MM.1S (cell line): Measurements from ENCODE around the gene MANBA.

Experiments used
- DNase-seq: peaks from one replicate; pipeline ENCODE4 v3.0.0-alpha.2; 2015
- H2AFZ ChIP-seq: fragments of 300-600 bp; sonication (generic); 2 replicates; pipeline ENCODE4 v1.6.0; 2016; ENCODE audit warnings: antibody characterized with exemption, low read length
- H3F3A ChIP-seq: fragments of 300-600 bp; sonication (generic); 2 replicates; pipeline ENCODE4 v1.6.1; 2016; ENCODE audit warnings: mild to moderate bottlenecking, antibody characterized with exemption, low read length, moderate library complexity, mixed read lengths; ENCODE audit not compliant: insufficient read depth
- H3K27ac ChIP-seq: fragments of 300-600 bp; sonication (generic); 2 replicates; pipeline ENCODE4 v1.5.1; 2016; ENCODE audit warnings: mild to moderate bottlenecking, low read length
- H3K27me3 ChIP-seq: fragments of 300-600 bp; sonication (generic); replicated peaks from 2 replicates; pipeline ENCODE4 v1.6.0; 2016; ENCODE audit warnings: low read length; ENCODE audit not compliant: insufficient read depth
- H3K36me3 ChIP-seq: fragments of 300-600 bp; sonication (generic); replicated peaks from 2 replicates; pipeline ENCODE4 v1.6.1; 2016; ENCODE audit warnings: mild to moderate bottlenecking, low read length, mixed read lengths; ENCODE audit not compliant: insufficient read depth
- H3K4me1 ChIP-seq: fragments of 300-600 bp; sonication (generic); 2 replicates; pipeline ENCODE4 v1.6.1; 2016; ENCODE audit warnings: low read length, mixed read lengths
- H3K4me2 ChIP-seq: fragments of 300-600 bp; sonication (generic); 2 replicates; pipeline ENCODE4 v1.6.0; 2016; ENCODE audit warnings: low read depth, low read length
- H3K4me3 ChIP-seq: fragments of 300-600 bp; sonication (generic); 2 replicates; pipeline ENCODE4 v1.5.1; 2016; ENCODE audit warnings: low read length, mixed read lengths
- H3K79me2 ChIP-seq: fragments of 300-600 bp; sonication (generic); 2 replicates; pipeline ENCODE4 v1.6.1; 2016; ENCODE audit warnings: mixed run types, low read length, mixed read lengths
- H3K9ac ChIP-seq: fragments of 300-600 bp; sonication (generic); 2 replicates; pipeline ENCODE4 v1.6.1; 2016; ENCODE audit warnings: low read length, mixed read lengths
- H3K9me2 ChIP-seq: fragments of 300-600 bp; sonication (generic); replicated peaks from 2 replicates; pipeline ENCODE4 v1.6.1; 2016; ENCODE audit warnings: mild to moderate bottlenecking, low read length, mixed read lengths; ENCODE audit not compliant: insufficient read depth
- H3K9me3 ChIP-seq: fragments of 300-600 bp; sonication (generic); replicated peaks from 2 replicates; pipeline ENCODE4 v1.6.1; 2016; ENCODE audit warnings: mild to moderate bottlenecking, low read length, mixed read lengths; ENCODE audit not compliant: insufficient read depth
- H4K20me1 ChIP-seq: fragments of 300-600 bp; sonication (generic); 2 replicates; pipeline ENCODE4 v1.6.1; 2016; ENCODE audit warnings: mild to moderate bottlenecking, low read length, moderate library complexity, mixed read lengths; ENCODE audit not compliant: insufficient read depth
- CTCF ChIP-seq: fragments of 300-600 bp; sonication (generic); IDR thresholded peaks from 2 replicates; pipeline ENCODE4 v1.5.1; 2016; ENCODE audit warnings: antibody characterized with exemption, low read length, mixed read lengths
- EZH2 ChIP-seq: fragments of 300-600 bp; sonication (generic); optimal IDR thresholded peaks from 2 replicates; pipeline ENCODE3; 2017; ENCODE audit warnings: low read depth, mild to moderate bottlenecking, antibody characterized with exemption, low read length, mixed read lengths
- EZH2phosphoT487 ChIP-seq: fragments of 300-600 bp; sonication (generic); IDR thresholded peaks from 2 replicates; pipeline ENCODE4 v1.6.1; 2018; ENCODE audit warnings: antibody characterized with exemption, low read length

MANBA gene

GRCh38 chr4:102808009-102808408, 47.2 kb upstream of the MANBA start:
- Histone ChIP-seq H3K9me3 (no peaks in the 10 kb centered on the region), H3K36me3 (peaks cover 44% of the 10 kb centered on the region; the same call in 1 of the 2 replicates)

GRCh38 chr4:102807345-102807744, 46.6 kb upstream of the MANBA start:
- H2AFZ ChIP-seq, result no peak overlapping the region
- no peaks in the 10 kb centered on the region for H3K4me1 ChIP-seq
- no peak overlapping the region for H3K27ac ChIP-seq
- TF ChIP-seq CTCF, result no peak
- TF ChIP-seq EZH2, result no peak
- TF ChIP-seq EZH2phosphoT487, result no peak
- peaks cover 100% of the 10 kb centered on the region for H3K79me2 ChIP-seq
- peaks cover 62% of the 10 kb centered on the region for H4K20me1 ChIP-seq
- no peaks in the 10 kb centered on the region for H3F3A ChIP-seq
- H3K36me3 ChIP-seq, result peaks cover 43% of the 10 kb centered on the region; the same call in 1 of the 2 replicates
- H3K4me2 ChIP-seq, result no peak overlapping the region
- no peaks in the 10 kb centered on the region for H3K9me3 ChIP-seq
- H3K4me3 ChIP-seq, result no peak overlapping the region
- H3K9ac ChIP-seq, result no peak overlapping the region
- no peaks in the 10 kb centered on the region for H3K27me3 ChIP-seq
- no peak for DNase-seq
- H3K9me2 ChIP-seq, result no peaks in the 10 kb centered on the region

More at GRCh38 chr4:102808009-102808408, 47.2 kb upstream of the MANBA start:
- DNase-seq, result no peak
- Histone ChIP-seq H4K20me1 (peaks cover 67% of the 10 kb centered on the region), H2AFZ (no peak overlapping the region), H3K4me3 (no peak overlapping the region), H3F3A (no peaks in the 10 kb centered on the region), H3K27me3 (no peaks in the 10 kb centered on the region), H3K4me2 (no peak overlapping the region), H3K9me2 (no peaks in the 10 kb centered on the region), H3K9ac (no peak overlapping the region), H3K79me2 (peaks cover 100% of the 10 kb centered on the region), H3K27ac (no peak overlapping the region), H3K4me1 (no peaks in the 10 kb centered on the region)
- no peak for TF ChIP-seq CTCF
- TF ChIP-seq EZH2, result no peak
- no peak for TF ChIP-seq EZH2phosphoT487

- Histone ChIP-seq H3K9me2 (no peaks in the 10 kb centered on the region), H3K79me2 (peaks cover 68% of the 10 kb centered on the region), H3K9me3 (no peaks in the 10 kb centered on the region), H3K9ac (no peak overlapping the region), H3K4me1 (no peaks in the 10 kb centered on the region), H3K27me3 (no peaks in the 10 kb centered on the region), H3K4me2 (no peak overlapping the region), H3F3A (no peaks in the 10 kb centered on the region; the same call in 1 of the 2 replicates), H3K4me3 (no peak overlapping the region), H3K36me3 (peaks cover 44% of the 10 kb centered on the region), H3K27ac (no peak overlapping the region), H4K20me1 (peaks cover 10% of the 10 kb centered on the region; the same call in 1 of the 2 replicates), H2AFZ (no peak overlapping the region)
- TF ChIP-seq EZH2phosphoT487 (no peak), EZH2 (no peak), CTCF (no peak)
- DNase-seq, result no peak
These were observed 39.0 kb upstream of the MANBA start for GRCh38 chr4:102799816-102800215.
